ENCODE measurements around the gene NLGN3.

NLGN3 gene

DNA sequence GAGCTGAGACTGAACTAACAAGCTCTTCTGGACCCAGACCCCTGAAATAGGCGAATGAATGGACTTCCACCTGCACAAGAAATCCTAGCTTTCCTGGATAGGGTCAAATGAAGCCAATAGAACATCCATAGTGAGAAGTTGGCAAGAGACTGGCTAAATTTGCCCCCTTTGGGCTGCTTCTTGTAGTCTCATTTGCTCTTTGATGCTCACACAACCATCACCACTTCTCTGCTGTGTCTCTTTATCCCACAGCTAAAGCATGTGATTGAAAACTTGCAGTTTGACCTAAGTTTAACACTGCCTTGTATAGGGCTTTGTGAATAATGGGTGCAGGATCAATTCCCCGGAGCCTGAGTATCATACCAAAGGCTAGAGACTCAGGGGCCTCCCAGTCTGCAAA is 38.2 kb downstream of the NLGN3 start:
- Histone ChIP-seq H3K9me3 (ENCODE audit: control insufficient read depth, insufficient read depth, low read length) (peaks cover 32% of the 10 kb centered on the region), H3K36me3 (ENCODE audit: control insufficient read depth, insufficient read depth, low read length) (no peaks in the 10 kb centered on the region), H3K27me3 (ENCODE audit: control insufficient read depth, insufficient read depth, low read length) (no peaks in the 10 kb centered on the region), H3K27ac (ENCODE audit: low read depth, low read length) (peak overlapping the region; percentile 98), H3K4me3 (ENCODE audit: low read depth, low read length) (peak overlapping the region; percentile 43), H3K4me1 (ENCODE audit: control insufficient read depth, insufficient read depth, low read length) (peaks cover 13% of the 10 kb centered on the region), H3K9ac (ENCODE audit: low read depth, low read length) (peak overlapping the region; percentile 72)

GRCh38 chrX:71183341-71183740 is 38.7 kb downstream of the NLGN3 start:
- peaks cover 32% of the 10 kb centered on the region for H3K9me3 ChIP-seq (ENCODE audit: control insufficient read depth, insufficient read depth, low read length)
- H3K27ac ChIP-seq (ENCODE audit: low read depth, low read length) = peak overlapping the region; percentile 98
- peaks cover 13% of the 10 kb centered on the region for H3K4me1 ChIP-seq (ENCODE audit: control insufficient read depth, insufficient read depth, low read length)
- H3K27me3 ChIP-seq (ENCODE audit: control insufficient read depth, insufficient read depth, low read length) = no peaks in the 10 kb centered on the region
- H3K4me3 ChIP-seq (ENCODE audit: low read depth, low read length) = no peak overlapping the region; the same call in 1 of the 2 replicates
- H3K9ac ChIP-seq (ENCODE audit: low read depth, low read length) = no peak overlapping the region
- no peaks in the 10 kb centered on the region for H3K36me3 ChIP-seq (ENCODE audit: control insufficient read depth, insufficient read depth, low read length)

- no peak overlapping the region for H3K27ac ChIP-seq (ENCODE audit: low read depth, low read length)
- H3K4me3 ChIP-seq (ENCODE audit: low read depth, low read length) = no peak overlapping the region
- H3K9me3 ChIP-seq (ENCODE audit: control insufficient read depth, insufficient read depth, low read length) = peaks cover 31% of the 10 kb centered on the region
- no peaks in the 10 kb centered on the region for H3K27me3 ChIP-seq (ENCODE audit: control insufficient read depth, insufficient read depth, low read length)
- peaks cover 13% of the 10 kb centered on the region for H3K4me1 ChIP-seq (ENCODE audit: control insufficient read depth, insufficient read depth, low read length)
- H3K9ac ChIP-seq (ENCODE audit: low read depth, low read length) = no peak overlapping the region
- H3K36me3 ChIP-seq (ENCODE audit: control insufficient read depth, insufficient read depth, low read length) = no peaks in the 10 kb centered on the region
Measured at GRCh38 chrX:71184092-71184491, 39.5 kb downstream of the NLGN3 start.

GRCh38 chrX:71184803-71185495 is 40.3 kb downstream of the NLGN3 start:
- no peaks in the 10 kb centered on the region for H3K36me3 ChIP-seq (ENCODE audit: control insufficient read depth, insufficient read depth, low read length)
- H3K4me1 ChIP-seq (ENCODE audit: control insufficient read depth, insufficient read depth, low read length) = peaks cover 13% of the 10 kb centered on the region
- H3K9ac ChIP-seq (ENCODE audit: low read depth, low read length) = no peak overlapping the region
- no peak overlapping the region for H3K4me3 ChIP-seq (ENCODE audit: low read depth, low read length)
- H3K27ac ChIP-seq (ENCODE audit: low read depth, low read length) = no peak overlapping the region
- H3K27me3 ChIP-seq (ENCODE audit: control insufficient read depth, insufficient read depth, low read length) = no peaks in the 10 kb centered on the region
- H3K9me3 ChIP-seq (ENCODE audit: control insufficient read depth, insufficient read depth, low read length) = peaks cover 26% of the 10 kb centered on the region

DNA sequence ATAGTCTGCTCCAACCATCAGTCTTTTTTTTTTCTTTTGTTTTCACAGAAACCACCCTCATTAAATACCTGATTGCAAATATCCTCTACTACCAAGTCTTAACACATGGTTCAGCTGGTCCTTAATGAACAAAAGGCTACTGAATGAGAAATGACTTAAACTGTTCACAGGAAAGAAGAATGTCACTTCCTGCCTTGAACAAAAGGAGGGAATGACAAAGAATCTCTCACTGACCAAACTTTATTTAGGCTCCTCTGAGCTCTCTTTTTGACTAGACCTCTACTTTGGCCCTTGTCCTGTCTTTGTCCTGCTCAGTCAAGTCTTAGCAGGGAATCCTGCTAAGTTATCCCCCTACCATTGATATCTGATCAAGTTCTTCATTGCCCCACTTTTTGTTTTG is 46.6 kb downstream of the NLGN3 start:
- Histone ChIP-seq H3K36me3 (ENCODE audit: control insufficient read depth, insufficient read depth, low read length) (no peaks in the 10 kb centered on the region), H3K27ac (ENCODE audit: low read depth, low read length) (peak overlapping the region; percentile 67), H3K27me3 (ENCODE audit: control insufficient read depth, insufficient read depth, low read length) (no peaks in the 10 kb centered on the region), H3K4me1 (ENCODE audit: control insufficient read depth, insufficient read depth, low read length) (0 out of 2 replicates have a peak, but pooled peaks cover 4% of the 10 kb centered on the region), H3K9ac (ENCODE audit: low read depth, low read length) (no peak overlapping the region), H3K4me3 (ENCODE audit: low read depth, low read length) (no peak overlapping the region), H3K9me3 (ENCODE audit: control insufficient read depth, insufficient read depth, low read length) (peaks cover 12% of the 10 kb centered on the region)

DNA sequence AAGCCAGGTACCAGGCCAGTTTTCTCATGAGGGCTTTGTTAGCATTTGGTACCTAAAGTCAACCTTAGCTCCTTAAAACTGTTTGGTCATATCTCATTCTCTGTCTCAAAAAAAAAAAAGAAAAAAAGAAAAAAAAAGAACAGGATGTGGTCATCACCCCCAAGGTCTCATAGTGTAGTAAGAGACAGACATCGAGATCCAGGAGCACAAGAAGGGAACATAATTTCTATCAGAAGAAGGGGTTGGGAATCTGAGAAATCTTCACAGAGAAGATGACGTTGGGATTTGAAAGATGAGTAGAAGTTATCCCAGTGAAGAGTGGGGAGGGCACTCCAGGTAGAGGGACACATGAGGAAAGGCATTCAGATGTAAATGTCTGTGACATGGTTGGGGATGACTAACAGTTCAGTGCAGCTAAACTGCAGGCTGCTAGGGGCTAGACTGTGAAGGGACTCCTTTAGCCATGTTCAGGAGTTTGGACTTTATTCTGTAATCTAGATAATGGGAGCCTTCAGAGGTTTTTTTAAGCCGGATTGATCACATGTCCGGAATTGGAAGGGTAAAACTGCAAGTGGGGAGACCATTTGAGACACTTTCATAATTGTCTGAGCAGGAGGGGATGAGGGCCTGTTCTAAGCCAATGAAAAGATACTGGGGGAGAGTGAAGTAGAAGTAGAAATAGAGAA is 51.5 kb downstream of the NLGN3 start:
- Histone ChIP-seq H3K36me3 (ENCODE audit: control insufficient read depth, insufficient read depth, low read length) (no peaks in the 10 kb centered on the region), H3K27ac (ENCODE audit: low read depth, low read length) (peak overlapping the region; percentile 64), H3K9me3 (ENCODE audit: control insufficient read depth, insufficient read depth, low read length) (peaks cover 17% of the 10 kb centered on the region), H3K4me1 (ENCODE audit: control insufficient read depth, insufficient read depth, low read length) (0 out of 2 replicates have a peak, but pooled peaks cover under 1% of the 10 kb centered on the region), H3K4me3 (ENCODE audit: low read depth, low read length) (no peak overlapping the region), H3K27me3 (ENCODE audit: control insufficient read depth, insufficient read depth, low read length) (no peaks in the 10 kb centered on the region), H3K9ac (ENCODE audit: low read depth, low read length) (no peak overlapping the region)

- Histone ChIP-seq H3K4me1 (ENCODE audit: control insufficient read depth, insufficient read depth, low read length) (no peaks in the 10 kb centered on the region), H3K9me3 (ENCODE audit: control insufficient read depth, insufficient read depth, low read length) (peaks cover 17% of the 10 kb centered on the region), H3K36me3 (ENCODE audit: control insufficient read depth, insufficient read depth, low read length) (no peaks in the 10 kb centered on the region), H3K27me3 (ENCODE audit: control insufficient read depth, insufficient read depth, low read length) (no peaks in the 10 kb centered on the region), H3K4me3 (ENCODE audit: low read depth, low read length) (no peak overlapping the region), H3K27ac (ENCODE audit: low read depth, low read length) (no peak overlapping the region), H3K9ac (ENCODE audit: low read depth, low read length) (no peak overlapping the region)
Measured at GRCh38 chrX:71198066-71198465, 53.4 kb downstream of the NLGN3 start.

DNA sequence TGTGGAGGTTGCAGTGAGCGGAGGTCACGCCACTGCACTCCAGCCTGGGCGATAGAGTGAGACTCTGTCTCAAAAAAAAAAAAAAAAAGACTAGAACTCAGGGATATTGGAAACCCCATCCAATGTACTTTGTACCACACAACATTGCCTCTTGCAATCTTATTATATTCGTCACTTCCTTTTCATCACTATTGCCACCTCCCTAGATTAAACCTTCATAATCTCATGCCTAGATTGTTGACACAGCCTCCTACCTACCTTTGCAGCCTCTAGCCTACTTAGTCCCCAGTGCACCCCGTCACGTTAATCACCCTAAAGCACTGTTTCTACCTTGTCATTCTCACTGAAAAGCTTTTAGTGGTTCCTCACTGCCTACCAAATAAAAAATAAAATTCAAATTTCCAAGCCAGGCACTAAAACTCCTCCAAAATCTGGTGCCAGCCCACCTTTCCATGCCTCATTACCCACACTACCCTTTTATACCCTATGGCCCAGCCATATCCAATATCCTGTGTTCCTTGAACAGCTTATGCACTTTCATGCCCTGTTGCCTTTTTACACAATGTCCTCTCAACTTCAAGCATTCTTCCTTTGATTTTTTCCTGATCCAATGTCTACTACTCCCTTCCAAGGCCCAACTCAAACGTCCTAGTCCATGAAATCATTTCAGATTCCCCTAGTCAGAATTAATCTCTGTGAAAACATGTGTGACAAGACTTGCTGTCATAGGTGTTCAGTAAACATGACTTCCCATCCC is 54.8 kb downstream of the NLGN3 start:
- no peaks in the 10 kb centered on the region for H3K36me3 ChIP-seq (ENCODE audit: control insufficient read depth, insufficient read depth, low read length)
- H3K27ac ChIP-seq (ENCODE audit: low read depth, low read length) = no peak overlapping the region
- H3K9ac ChIP-seq (ENCODE audit: low read depth, low read length) = no peak overlapping the region
- no peak overlapping the region for H3K4me3 ChIP-seq (ENCODE audit: low read depth, low read length)
- no peaks in the 10 kb centered on the region for H3K27me3 ChIP-seq (ENCODE audit: control insufficient read depth, insufficient read depth, low read length)
- H3K9me3 ChIP-seq (ENCODE audit: control insufficient read depth, insufficient read depth, low read length) = peaks cover 13% of the 10 kb centered on the region; the same call in 1 of the 2 replicates
- no peaks in the 10 kb centered on the region for H3K4me1 ChIP-seq (ENCODE audit: control insufficient read depth, insufficient read depth, low read length)

- peaks cover 39% of the 10 kb centered on the region for H3K9me3 ChIP-seq (ENCODE audit: control insufficient read depth, insufficient read depth, low read length)
- H3K27me3 ChIP-seq (ENCODE audit: control insufficient read depth, insufficient read depth, low read length) = no peaks in the 10 kb centered on the region
- H3K4me1 ChIP-seq (ENCODE audit: control insufficient read depth, insufficient read depth, low read length) = no peaks in the 10 kb centered on the region
- no peak overlapping the region for H3K4me3 ChIP-seq (ENCODE audit: low read depth, low read length)
- H3K27ac ChIP-seq (ENCODE audit: low read depth, low read length) = no peak overlapping the region
- H3K9ac ChIP-seq (ENCODE audit: low read depth, low read length) = no peak overlapping the region
- H3K36me3 ChIP-seq (ENCODE audit: control insufficient read depth, insufficient read depth, low read length) = no peaks in the 10 kb centered on the region
Measured at GRCh38 chrX:71210816-71211215, 66.2 kb downstream of the NLGN3 start.

DNA sequence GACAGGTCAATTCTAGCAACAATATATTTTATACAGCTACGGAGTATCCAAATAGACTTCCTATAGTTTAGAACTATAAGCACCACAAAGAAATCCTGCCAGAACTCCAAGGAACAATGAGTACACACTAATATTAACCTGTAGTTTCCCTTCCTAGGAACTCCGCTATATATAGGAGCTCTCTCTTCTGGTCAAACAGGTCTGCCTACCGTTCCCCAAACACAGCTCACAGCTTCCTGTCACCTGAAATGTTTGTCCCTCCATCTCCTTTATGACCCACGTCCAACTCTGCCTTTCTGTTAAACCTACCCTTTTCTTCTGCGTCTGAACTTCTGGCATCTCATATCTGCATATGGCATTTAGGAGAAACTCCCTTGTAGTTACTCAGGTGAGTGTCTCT is 67.9 kb downstream of the NLGN3 start:
- Histone ChIP-seq H3K4me1 (ENCODE audit: control insufficient read depth, insufficient read depth, low read length) (peaks cover 6% of the 10 kb centered on the region; the same call in 1 of the 2 replicates), H3K9me3 (ENCODE audit: control insufficient read depth, insufficient read depth, low read length) (peaks cover 42% of the 10 kb centered on the region), H3K36me3 (ENCODE audit: control insufficient read depth, insufficient read depth, low read length) (no peaks in the 10 kb centered on the region), H3K27ac (ENCODE audit: low read depth, low read length) (no peak overlapping the region), H3K9ac (ENCODE audit: low read depth, low read length) (no peak overlapping the region), H3K4me3 (ENCODE audit: low read depth, low read length) (no peak overlapping the region), H3K27me3 (ENCODE audit: control insufficient read depth, insufficient read depth, low read length) (no peaks in the 10 kb centered on the region)

DNA sequence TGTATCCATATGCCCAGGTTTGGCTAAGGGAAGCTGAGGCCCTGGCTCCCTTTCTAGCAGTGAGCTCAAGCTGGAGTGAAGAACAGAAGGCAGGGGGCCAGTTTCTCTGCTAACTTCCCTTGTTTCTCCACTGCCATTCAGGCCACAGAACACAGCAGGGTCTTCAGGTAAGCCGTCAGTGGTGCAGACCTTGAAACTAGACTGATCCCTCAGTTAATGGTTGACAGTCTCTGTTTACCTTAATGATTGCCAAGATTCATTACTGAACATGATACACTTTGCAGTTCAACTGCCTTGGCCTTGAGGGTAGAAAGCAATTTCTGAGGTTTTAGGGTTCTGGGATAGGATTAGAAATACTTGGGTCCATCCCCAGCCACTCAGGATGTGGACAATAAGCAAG is 69.5 kb downstream of the NLGN3 start:
- H3K36me3 ChIP-seq (ENCODE audit: control insufficient read depth, insufficient read depth, low read length) = no peaks in the 10 kb centered on the region
- peaks cover 6% of the 10 kb centered on the region; the same call in 1 of the 2 replicates for H3K4me1 ChIP-seq (ENCODE audit: control insufficient read depth, insufficient read depth, low read length)
- no peaks in the 10 kb centered on the region for H3K27me3 ChIP-seq (ENCODE audit: control insufficient read depth, insufficient read depth, low read length)
- no peak overlapping the region for H3K9ac ChIP-seq (ENCODE audit: low read depth, low read length)
- H3K27ac ChIP-seq (ENCODE audit: low read depth, low read length) = no peak overlapping the region
- H3K4me3 ChIP-seq (ENCODE audit: low read depth, low read length) = no peak overlapping the region
- peaks cover 35% of the 10 kb centered on the region for H3K9me3 ChIP-seq (ENCODE audit: control insufficient read depth, insufficient read depth, low read length)
